Mucosa of stomach (tissue), 1 donor: Measurements from ENCODE around the gene PRC1.

Experiments used
- H3K27me3 ChIP-seq: one replicate; pipeline ENCODE4 v1.7.0; 2013; ENCODE audit warnings: mild to moderate bottlenecking, low read length; ENCODE audit not compliant: control insufficient read depth, insufficient read depth
- H3K36me3 ChIP-seq: one replicate; pipeline ENCODE4 v1.7.0; 2013; ENCODE audit warnings: low read length; ENCODE audit not compliant: control insufficient read depth, insufficient read depth
- H3K4me1 ChIP-seq: one replicate; pipeline ENCODE4 v1.7.0; 2013; ENCODE audit warnings: mild to moderate bottlenecking, low read length; ENCODE audit not compliant: control insufficient read depth, insufficient read depth
- H3K4me3 ChIP-seq: one replicate; pipeline ENCODE4 v1.7.0; 2013; ENCODE audit warnings: low read length
- H3K9ac ChIP-seq: one replicate; pipeline ENCODE4 v1.7.0; 2013; ENCODE audit warnings: mild to moderate bottlenecking, low read length, moderate library complexity
- H3K9me3 ChIP-seq: one replicate; pipeline ENCODE4 v1.7.0; 2013; ENCODE audit warnings: mild to moderate bottlenecking, low read length, moderate library complexity; ENCODE audit not compliant: control insufficient read depth
- donor health status: Pancreatic carcinoma.

Gene PRC1

DNA sequence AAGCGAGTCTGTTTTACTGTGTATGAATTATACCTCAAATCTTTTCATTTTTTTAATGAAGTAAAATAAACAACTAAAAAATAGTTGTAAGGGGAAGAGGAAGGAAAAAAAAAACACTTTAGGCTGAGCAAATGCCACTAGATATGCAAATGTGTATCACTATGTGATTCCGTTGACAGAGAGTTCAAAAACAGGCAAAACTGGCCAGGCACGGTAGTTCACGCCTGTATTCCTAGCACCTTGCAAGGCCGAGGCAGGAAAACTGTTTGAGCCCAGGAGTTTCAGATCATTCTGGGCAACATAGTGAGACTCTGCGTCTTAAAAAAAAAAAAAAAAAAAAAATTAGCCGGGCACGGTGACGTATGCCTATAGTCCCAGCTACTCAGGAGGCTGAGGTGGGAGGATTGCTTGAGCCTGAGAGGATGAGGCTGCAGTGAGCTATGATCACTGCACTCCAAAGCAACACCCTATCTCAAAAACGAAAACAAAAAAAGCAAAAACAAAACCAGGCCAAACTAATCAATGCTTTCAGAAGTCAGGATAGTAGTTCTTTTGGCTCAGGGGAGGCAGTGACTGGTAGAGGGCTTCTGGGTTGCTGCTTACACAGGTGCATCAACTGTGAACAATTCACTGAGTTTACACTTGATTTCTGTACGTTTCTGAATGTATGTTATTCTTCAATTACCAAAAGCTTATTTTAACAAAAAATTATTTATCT is 7.4 kb downstream of the PRC1 start:
- Histone ChIP-seq H3K9ac (peak overlapping the region; percentile 14), H3K9me3 (no peaks in the 10 kb centered on the region), H3K4me3 (no peak overlapping the region), H3K36me3 (no peaks in the 10 kb centered on the region), H3K27me3 (no peaks in the 10 kb centered on the region), H3K4me1 (peaks cover 5% of the 10 kb centered on the region)

DNA sequence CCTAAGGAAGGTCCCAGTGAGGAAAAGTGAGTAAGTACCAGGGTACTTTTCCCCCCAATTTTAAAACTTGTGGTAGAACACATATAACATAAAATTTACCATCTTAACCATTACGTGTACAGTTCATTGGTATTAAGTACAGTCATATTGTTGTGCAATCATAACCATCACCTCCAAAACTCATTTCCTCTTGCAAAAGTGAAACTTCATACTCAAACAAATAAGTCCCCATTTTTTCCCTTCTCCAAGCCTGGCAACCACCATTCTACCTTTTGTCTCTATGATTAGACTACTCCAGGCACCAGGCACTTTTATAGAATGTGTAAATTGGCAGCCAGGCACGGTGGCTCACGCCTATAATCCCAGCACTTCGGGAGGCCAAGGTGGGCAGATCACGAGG is 12.2 kb downstream of the PRC1 start:
- Histone ChIP-seq H3K4me3 (no peak overlapping the region), H3K36me3 (no peaks in the 10 kb centered on the region), H3K9me3 (no peaks in the 10 kb centered on the region), H3K4me1 (no peaks in the 10 kb centered on the region), H3K9ac (no peak overlapping the region), H3K27me3 (no peaks in the 10 kb centered on the region)

DNA sequence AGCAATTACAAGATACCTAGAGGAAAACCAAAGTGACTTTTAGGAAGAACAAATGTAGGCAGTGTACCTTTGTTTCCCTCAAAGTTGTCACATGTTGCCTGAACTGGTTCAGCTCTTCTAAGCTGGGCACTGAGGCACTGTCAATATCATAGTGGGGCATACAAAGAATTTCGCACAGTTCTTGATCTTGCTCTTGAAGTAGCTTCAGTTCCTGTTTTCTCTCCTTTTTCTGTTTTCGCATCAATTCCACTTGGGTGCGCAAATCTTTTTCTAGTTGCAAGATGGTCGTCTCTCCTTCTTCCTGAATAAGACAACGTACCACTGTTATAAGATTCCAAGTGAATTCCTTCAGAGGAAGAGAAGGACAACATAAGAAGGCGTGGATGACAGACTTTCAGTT is 12.7 kb downstream of the PRC1 start:
- H3K4me3 ChIP-seq = no peak overlapping the region
- H3K9me3 ChIP-seq = no peaks in the 10 kb centered on the region
- no peaks in the 10 kb centered on the region for H3K36me3 ChIP-seq
- H3K9ac ChIP-seq = no peak overlapping the region
- no peaks in the 10 kb centered on the region for H3K27me3 ChIP-seq
- no peaks in the 10 kb centered on the region for H3K4me1 ChIP-seq

DNA sequence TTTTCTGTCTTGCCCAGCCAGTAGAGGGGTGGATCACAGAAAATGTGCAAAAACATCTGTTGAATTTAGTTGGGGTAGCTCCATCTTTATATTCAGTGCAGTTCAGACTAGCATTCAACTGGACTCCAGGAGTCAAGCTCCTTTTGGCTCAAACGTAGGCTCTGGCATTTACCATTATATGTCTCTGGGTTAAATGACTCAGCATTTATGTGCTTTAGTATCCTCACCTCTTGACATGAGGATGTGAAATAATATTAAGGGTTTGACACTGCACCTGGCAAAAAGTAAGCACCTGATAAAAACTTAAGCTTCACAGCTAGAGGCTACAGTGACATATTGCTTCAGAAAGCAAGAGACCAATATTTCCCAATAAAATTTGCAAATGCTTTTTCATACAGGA is 14.8 kb downstream of the PRC1 start:
- Histone ChIP-seq H3K4me1 (no peaks in the 10 kb centered on the region), H3K27me3 (no peaks in the 10 kb centered on the region), H3K36me3 (no peaks in the 10 kb centered on the region), H3K9ac (no peak overlapping the region), H3K4me3 (no peak overlapping the region), H3K9me3 (no peaks in the 10 kb centered on the region)

DNA sequence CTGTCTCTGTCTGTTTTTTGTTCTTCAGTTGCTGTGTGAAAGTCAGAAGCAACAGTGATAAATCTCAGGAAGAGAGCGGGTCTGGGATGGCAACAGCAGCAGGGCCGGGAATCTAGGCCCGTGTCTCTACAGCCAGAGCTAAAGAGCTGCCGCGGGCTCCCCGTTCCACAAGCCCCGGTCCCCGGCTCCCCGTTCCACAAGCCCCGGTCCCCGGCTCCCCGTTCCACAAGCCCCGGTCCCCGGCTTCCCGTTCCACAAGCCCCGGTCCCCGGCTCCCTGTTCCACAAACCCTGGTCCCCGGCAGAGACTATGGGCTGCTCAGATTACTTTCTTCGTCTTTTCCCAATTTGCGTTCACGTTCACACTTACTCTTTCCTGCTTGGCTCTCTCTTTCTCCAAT is 20.1 kb downstream of the PRC1 start:
- Histone ChIP-seq H3K4me3 (no peak overlapping the region), H3K27me3 (no peaks in the 10 kb centered on the region), H3K9ac (no peak overlapping the region), H3K36me3 (no peaks in the 10 kb centered on the region), H3K4me1 (no peaks in the 10 kb centered on the region), H3K9me3 (no peaks in the 10 kb centered on the region)

DNA sequence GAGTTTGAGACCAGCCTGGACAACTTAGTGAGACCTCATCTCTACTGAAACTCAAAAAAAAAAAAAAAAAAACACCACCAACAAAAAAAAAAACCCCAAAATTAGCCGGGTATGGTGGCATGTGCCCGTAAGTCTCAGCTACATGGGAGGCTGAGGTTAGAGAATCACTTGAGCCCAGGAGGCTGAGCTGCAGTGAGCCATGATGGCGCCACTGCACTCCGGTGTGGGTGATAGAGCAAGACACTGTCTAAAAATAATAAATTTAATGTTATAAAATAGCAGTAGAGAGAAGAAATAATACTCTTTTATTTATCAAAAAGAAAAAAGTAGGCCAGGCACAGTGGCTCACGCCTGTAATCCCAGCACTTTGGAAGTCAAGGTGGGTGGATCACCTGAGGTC is 22.2 kb downstream of the PRC1 start:
- H3K9ac ChIP-seq = no peak overlapping the region
- H3K36me3 ChIP-seq = no peaks in the 10 kb centered on the region
- H3K4me1 ChIP-seq = no peaks in the 10 kb centered on the region
- H3K9me3 ChIP-seq = no peaks in the 10 kb centered on the region
- no peaks in the 10 kb centered on the region for H3K27me3 ChIP-seq
- no peak overlapping the region for H3K4me3 ChIP-seq

DNA sequence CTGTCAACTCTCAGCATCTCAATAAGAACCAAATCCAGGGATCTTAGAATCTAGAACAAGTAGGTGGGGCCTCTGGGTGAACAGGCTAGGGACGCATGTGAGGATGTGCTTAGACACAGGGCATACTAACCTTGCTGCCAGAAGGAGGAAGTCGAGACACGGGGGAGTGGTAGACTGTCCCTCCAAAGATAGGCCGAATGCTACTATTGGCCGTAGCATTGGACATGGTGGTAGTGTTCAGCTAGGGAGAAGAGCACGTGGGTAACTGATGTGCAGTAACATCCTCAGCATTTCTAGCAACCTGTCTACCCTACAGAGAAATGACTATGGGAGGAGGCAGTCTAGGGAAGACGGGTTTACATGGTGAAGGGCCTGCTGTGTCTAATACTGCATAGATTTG is 24.1 kb downstream of the PRC1 start:
- no peaks in the 10 kb centered on the region for H3K36me3 ChIP-seq
- no peaks in the 10 kb centered on the region for H3K9me3 ChIP-seq
- H3K27me3 ChIP-seq = no peaks in the 10 kb centered on the region
- H3K9ac ChIP-seq = no peak overlapping the region
- no peak overlapping the region for H3K4me3 ChIP-seq
- H3K4me1 ChIP-seq = no peaks in the 10 kb centered on the region

DNA sequence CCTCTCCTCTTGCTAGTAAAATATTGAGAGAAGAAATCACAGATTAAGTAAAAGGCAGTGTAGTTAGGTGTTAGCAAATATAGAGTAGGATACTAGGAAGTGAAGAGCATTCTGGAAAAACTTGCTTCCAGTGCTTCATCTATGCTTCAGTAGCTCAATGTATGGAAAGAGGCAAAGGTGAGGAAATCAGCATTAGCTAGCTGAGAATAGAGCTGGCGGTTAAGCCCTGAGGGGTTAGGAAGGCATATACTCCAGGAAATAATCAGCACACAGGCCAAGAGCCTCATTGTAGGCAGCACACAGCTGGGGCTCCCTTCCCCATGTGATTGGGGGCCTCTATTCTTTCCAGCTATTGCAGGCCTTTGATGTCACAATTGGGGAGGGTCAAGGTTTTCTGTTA is 25.9 kb downstream of the PRC1 start:
- H3K36me3 ChIP-seq = no peaks in the 10 kb centered on the region
- no peaks in the 10 kb centered on the region for H3K4me1 ChIP-seq
- H3K9ac ChIP-seq = no peak overlapping the region
- H3K27me3 ChIP-seq = no peaks in the 10 kb centered on the region
- H3K4me3 ChIP-seq = no peak overlapping the region
- no peaks in the 10 kb centered on the region for H3K9me3 ChIP-seq

DNA sequence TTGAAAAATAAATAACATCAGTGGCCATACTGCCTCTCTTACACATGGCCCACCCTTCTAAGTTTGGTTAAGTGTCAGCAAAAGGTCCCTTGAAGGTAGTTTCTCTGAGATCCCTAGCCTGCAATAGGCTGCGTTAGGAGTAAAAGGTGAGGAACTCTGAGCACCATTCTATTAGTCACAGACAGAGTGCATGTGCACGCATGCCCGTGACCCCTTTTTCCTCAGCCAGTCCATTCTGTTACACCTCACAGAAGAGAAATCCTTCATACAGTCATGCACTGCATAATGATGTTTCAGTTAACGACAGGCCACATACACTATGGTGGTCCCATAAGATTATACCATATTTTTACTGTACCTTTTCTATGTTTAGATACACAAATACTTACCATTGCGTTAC is 27.1 kb downstream of the PRC1 start:
- no peaks in the 10 kb centered on the region for H3K27me3 ChIP-seq
- H3K4me1 ChIP-seq = no peaks in the 10 kb centered on the region
- no peaks in the 10 kb centered on the region for H3K9me3 ChIP-seq
- no peak overlapping the region for H3K4me3 ChIP-seq
- H3K36me3 ChIP-seq = no peaks in the 10 kb centered on the region
- no peak overlapping the region for H3K9ac ChIP-seq

DNA sequence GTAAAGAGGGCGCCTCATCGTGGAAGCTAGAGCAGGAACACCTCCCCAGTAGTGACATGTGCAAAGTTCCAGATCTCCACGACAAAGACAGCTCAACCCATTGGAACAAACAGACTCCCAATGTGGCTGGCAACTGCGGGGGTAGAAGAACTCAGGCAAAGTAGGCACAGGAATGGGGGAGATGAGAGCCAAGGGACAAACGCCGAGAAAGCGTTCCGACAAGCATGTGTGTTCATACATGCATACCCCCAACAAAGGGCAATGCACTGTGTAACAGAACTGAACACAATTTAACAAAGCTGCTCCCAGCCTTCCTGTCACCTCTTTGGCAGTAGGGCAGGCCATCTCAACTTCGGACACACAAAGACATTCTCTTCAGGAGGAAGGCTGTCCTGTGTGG is 28.1 kb downstream of the PRC1 start:
- H3K27me3 ChIP-seq = no peaks in the 10 kb centered on the region
- no peaks in the 10 kb centered on the region for H3K9me3 ChIP-seq
- no peak overlapping the region for H3K9ac ChIP-seq
- H3K4me1 ChIP-seq = no peaks in the 10 kb centered on the region
- no peaks in the 10 kb centered on the region for H3K36me3 ChIP-seq
- no peak overlapping the region for H3K4me3 ChIP-seq

DNA sequence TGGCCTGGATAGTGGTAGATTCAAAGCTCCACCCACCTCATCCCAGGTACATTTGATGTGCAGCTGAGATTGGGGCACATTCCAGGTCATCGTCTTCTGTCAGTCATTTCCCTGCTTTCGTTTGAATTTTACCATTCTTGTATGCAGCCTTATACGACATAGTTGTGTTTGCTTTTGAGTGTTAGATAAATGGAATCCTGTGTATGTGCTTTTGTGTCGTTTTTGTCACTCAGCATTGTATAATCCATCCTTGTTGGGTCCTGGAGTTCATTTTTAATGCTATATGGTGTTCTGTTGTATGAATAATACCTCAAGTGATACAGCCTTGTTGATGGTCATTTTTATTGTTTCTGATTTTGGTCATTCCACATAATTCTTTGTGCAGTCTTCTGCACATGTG is 32.3 kb downstream of the PRC1 start:
- no peak overlapping the region for H3K9ac ChIP-seq
- H3K4me1 ChIP-seq = peaks cover 8% of the 10 kb centered on the region
- H3K9me3 ChIP-seq = no peaks in the 10 kb centered on the region
- H3K4me3 ChIP-seq = no peak overlapping the region
- H3K27me3 ChIP-seq = no peaks in the 10 kb centered on the region
- H3K36me3 ChIP-seq = no peaks in the 10 kb centered on the region

DNA sequence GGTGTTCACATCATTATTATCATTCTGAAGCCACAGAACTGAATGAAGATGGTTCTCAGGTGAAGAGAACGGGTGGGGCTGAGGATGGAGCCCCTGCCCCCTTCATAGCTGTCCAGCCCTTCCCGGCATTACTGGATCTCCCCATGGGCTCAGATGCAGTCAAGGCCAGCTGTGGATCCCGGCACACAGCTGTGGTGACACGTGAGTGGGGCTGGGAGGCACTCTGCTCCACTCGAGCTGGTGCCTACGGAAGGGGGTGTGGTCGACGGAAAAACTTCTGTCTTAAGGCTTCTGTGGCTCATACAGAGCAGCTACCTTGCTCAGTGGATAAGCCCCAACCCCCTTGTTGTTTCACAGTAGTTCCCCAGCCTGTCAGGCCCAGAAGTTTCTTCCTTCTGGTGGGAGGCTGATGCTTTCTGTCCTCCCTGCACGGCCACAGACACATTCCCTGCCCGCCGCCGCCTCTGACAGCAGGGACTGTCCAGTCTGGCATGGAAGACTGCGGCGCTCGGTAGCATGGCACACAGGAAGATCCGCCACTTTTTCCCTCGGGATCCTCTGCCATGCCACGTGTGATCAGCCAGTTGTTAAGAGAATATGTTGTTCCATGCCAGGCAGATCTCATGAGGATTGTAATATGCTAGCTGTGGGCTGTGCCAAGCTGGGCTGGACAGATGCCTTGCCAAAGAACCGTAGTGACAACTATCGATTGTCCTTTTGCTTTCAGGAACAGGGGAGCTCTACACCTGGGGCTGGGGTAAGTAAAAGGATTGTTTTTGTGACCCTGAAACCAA is 33.8 kb downstream of the PRC1 start:
- H3K9me3 ChIP-seq = no peaks in the 10 kb centered on the region
- no peaks in the 10 kb centered on the region for H3K36me3 ChIP-seq
- no peak overlapping the region for H3K9ac ChIP-seq
- H3K27me3 ChIP-seq = no peaks in the 10 kb centered on the region
- no peak overlapping the region for H3K4me3 ChIP-seq
- peaks cover 18% of the 10 kb centered on the region for H3K4me1 ChIP-seq
